D721Med (cell line): ENCODE data around the gene ATXN1.

ENCODE experiments used
- DNase-seq: peaks from one replicate; pipeline ENCODE4 v3.0.0; 2011; ENCODE audit warnings: low spot score; ENCODE audit not compliant: insufficient read length
- FAIRE-seq: peaks from 2 replicates; lab custom pipeline; 2011; peaks lifted over from hg19 to GRCh38; lab: Jason Lieb, UNC
- CTCF ChIP-seq: IDR thresholded peaks from 2 replicates; pipeline ENCODE4 v1.5.1; 2012; ENCODE audit warnings: mild to moderate bottlenecking, control low read depth; ENCODE audit not compliant: insufficient read depth; ENCODE audit errors: missing control alignments

Gene ATXN1

GRCh38 chr6:16318953-16319720, 442.1 kb downstream of the ATXN1 start:
- FAIRE-seq (no peak), DNase-seq (no peak)
- no peak for TF ChIP-seq CTCF

GRCh38 chr6:16318538-16318937, 442.7 kb downstream of the ATXN1 start:
- DNase-seq (no peak), FAIRE-seq (no peak)
- no peak for TF ChIP-seq CTCF

GRCh38 chr6:16316741-16317251, 444.5 kb downstream of the ATXN1 start:
- FAIRE-seq (no peak), DNase-seq (no peak)
- TF ChIP-seq CTCF, result peak; percentile 55

- no peak for TF ChIP-seq CTCF
These were observed 447.0 kb downstream of the ATXN1 start for GRCh38 chr6:16314296-16314695.

GRCh38 chr6:16313732-16314131, 447.5 kb downstream of the ATXN1 start:
- no peak for TF ChIP-seq CTCF
- DNase-seq (no peak), FAIRE-seq (no peak)

More at GRCh38 chr6:16314296-16314695, 447.0 kb downstream of the ATXN1 start:
- no peak for DNase-seq
- no peak for FAIRE-seq

GRCh38 chr6:16311763-16312162, 449.5 kb downstream of the ATXN1 start:
- no peak for TF ChIP-seq CTCF
- FAIRE-seq (no peak), DNase-seq (no peak)

- no peak for TF ChIP-seq CTCF
- FAIRE-seq (no peak), DNase-seq (no peak)
These were observed 454.9 kb downstream of the ATXN1 start for GRCh38 chr6:16306334-16306733.
